HUES6 (cell line): ENCODE results near the gene NELL2.

ENCODE experiments used
- H3K27ac ChIP-seq: 2 replicates; pipeline ENCODE4 v1.7.0; 2013; ENCODE audit warnings: low read depth, mild to moderate bottlenecking, low read length, inconsistent platforms
- H3K27me3 ChIP-seq: 2 replicates; pipeline ENCODE4 v1.6.1; 2013; ENCODE audit warnings: low read length; ENCODE audit not compliant: control insufficient read depth, insufficient read depth
- H3K36me3 ChIP-seq: 2 replicates; pipeline ENCODE4 v1.6.1; 2013; ENCODE audit warnings: low read length; ENCODE audit not compliant: control insufficient read depth, insufficient read depth
- H3K4me1 ChIP-seq: 2 replicates; pipeline ENCODE4 v1.6.1; 2013; ENCODE audit warnings: low read length; ENCODE audit not compliant: control insufficient read depth, insufficient read depth
- H3K4me3 ChIP-seq: 2 replicates; pipeline ENCODE4 v1.5.1; 2013; ENCODE audit warnings: low read depth, low read length
- H3K9ac ChIP-seq: one replicate; pipeline ENCODE4 v1.6.1; 2013; ENCODE audit warnings: mild to moderate bottlenecking, low read length
- H3K9me3 ChIP-seq: 2 replicates; pipeline ENCODE4 v1.6.1; 2013; ENCODE audit warnings: low read depth, low read length; ENCODE audit not compliant: control insufficient read depth, insufficient read depth

NELL2 gene

GRCh38 chr12:44778863-44779262 lies 97.3 kb downstream of the NELL2 start:
- Histone ChIP-seq H3K9ac (no peak overlapping the region), H3K9me3 (no peaks in the 10 kb centered on the region), H3K4me1 (no peaks in the 10 kb centered on the region), H3K4me3 (no peak overlapping the region), H3K27ac (no peak overlapping the region), H3K27me3 (no peaks in the 10 kb centered on the region), H3K36me3 (no peaks in the 10 kb centered on the region)

GRCh38 chr12:44777044-44777443 lies 99.1 kb downstream of the NELL2 start:
- Histone ChIP-seq H3K36me3 (no peaks in the 10 kb centered on the region), H3K27ac (no peak overlapping the region), H3K27me3 (no peaks in the 10 kb centered on the region), H3K9ac (no peak overlapping the region), H3K4me1 (no peaks in the 10 kb centered on the region), H3K4me3 (no peak overlapping the region), H3K9me3 (no peaks in the 10 kb centered on the region)

GRCh38 chr12:44775901-44776300 lies 100.2 kb downstream of the NELL2 start:
- no peak overlapping the region for H3K9ac ChIP-seq
- no peaks in the 10 kb centered on the region for H3K9me3 ChIP-seq
- H3K27ac ChIP-seq, result no peak overlapping the region
- H3K27me3 ChIP-seq, result no peaks in the 10 kb centered on the region
- peaks cover 8% of the 10 kb centered on the region for H3K4me1 ChIP-seq
- H3K4me3 ChIP-seq, result no peak overlapping the region
- no peaks in the 10 kb centered on the region for H3K36me3 ChIP-seq

- Histone ChIP-seq H3K27ac (no peak overlapping the region), H3K9ac (no peak overlapping the region), H3K36me3 (no peaks in the 10 kb centered on the region), H3K9me3 (no peaks in the 10 kb centered on the region), H3K4me3 (no peak overlapping the region), H3K4me1 (peaks cover 8% of the 10 kb centered on the region), H3K27me3 (no peaks in the 10 kb centered on the region)
These were observed 101.2 kb downstream of the NELL2 start for GRCh38 chr12:44774815-44775411.

GRCh38 chr12:44771485-44772021 lies 104.6 kb downstream of the NELL2 start:
- Histone ChIP-seq H3K9me3 (no peaks in the 10 kb centered on the region), H3K27me3 (no peaks in the 10 kb centered on the region), H3K36me3 (no peaks in the 10 kb centered on the region), H3K9ac (no peak overlapping the region), H3K27ac (no peak overlapping the region), H3K4me3 (no peak overlapping the region), H3K4me1 (peaks cover 8% of the 10 kb centered on the region)

GRCh38 chr12:44765796-44766195 lies 110.3 kb downstream of the NELL2 start:
- H3K4me3 ChIP-seq, result no peak overlapping the region
- H3K36me3 ChIP-seq, result no peaks in the 10 kb centered on the region
- H3K27me3 ChIP-seq, result no peaks in the 10 kb centered on the region
- H3K9ac ChIP-seq, result no peak overlapping the region
- peaks cover 18% of the 10 kb centered on the region for H3K4me1 ChIP-seq
- no peaks in the 10 kb centered on the region for H3K9me3 ChIP-seq
- H3K27ac ChIP-seq, result no peak overlapping the region

- Histone ChIP-seq H3K4me1 (peaks cover 18% of the 10 kb centered on the region), H3K36me3 (no peaks in the 10 kb centered on the region), H3K27ac (no peak overlapping the region)
These were observed 113.1 kb downstream of the NELL2 start for GRCh38 chr12:44763021-44763420.

GRCh38 chr12:44759289-44759688 lies 116.8 kb downstream of the NELL2 start:
- Histone ChIP-seq H3K4me3 (no peak overlapping the region), H3K9me3 (no peaks in the 10 kb centered on the region)

More at GRCh38 chr12:44763021-44763420, 113.1 kb downstream of the NELL2 start:
- Histone ChIP-seq H3K9me3 (no peaks in the 10 kb centered on the region), H3K9ac (no peak overlapping the region), H3K4me3 (no peak overlapping the region), H3K27me3 (no peaks in the 10 kb centered on the region)

GRCh38 chr12:44750468-44750867 lies 125.6 kb downstream of the NELL2 start:
- Histone ChIP-seq H3K27ac (no peak overlapping the region), H3K9ac (no peak overlapping the region), H3K4me1 (no peaks in the 10 kb centered on the region), H3K9me3 (no peaks in the 10 kb centered on the region), H3K4me3 (no peak overlapping the region), H3K36me3 (no peaks in the 10 kb centered on the region), H3K27me3 (no peaks in the 10 kb centered on the region)

More at GRCh38 chr12:44759289-44759688, 116.8 kb downstream of the NELL2 start:
- Histone ChIP-seq H3K36me3 (no peaks in the 10 kb centered on the region), H3K27ac (no peak overlapping the region), H3K27me3 (no peaks in the 10 kb centered on the region), H3K9ac (no peak overlapping the region), H3K4me1 (peaks cover 12% of the 10 kb centered on the region)

- Histone ChIP-seq H3K27ac (no peak overlapping the region), H3K9ac (no peak overlapping the region), H3K36me3 (no peaks in the 10 kb centered on the region), H3K4me1 (no peaks in the 10 kb centered on the region), H3K4me3 (no peak overlapping the region), H3K9me3 (no peaks in the 10 kb centered on the region), H3K27me3 (no peaks in the 10 kb centered on the region)
These were observed 126.5 kb downstream of the NELL2 start for GRCh38 chr12:44749566-44749965.

- H3K4me3 ChIP-seq, result no peak overlapping the region
- H3K4me1 ChIP-seq, result no peaks in the 10 kb centered on the region
- H3K36me3 ChIP-seq, result no peaks in the 10 kb centered on the region
- no peaks in the 10 kb centered on the region for H3K9me3 ChIP-seq
- H3K27ac ChIP-seq, result no peak overlapping the region
- no peak overlapping the region for H3K9ac ChIP-seq
- no peaks in the 10 kb centered on the region for H3K27me3 ChIP-seq
These were observed 127.1 kb downstream of the NELL2 start for GRCh38 chr12:44748950-44749468.
